GM18498 (cell line): ENCODE measurements around the gene OR4Q3.
"Not testable (repeated sequence)": the region's sequence is repeated elsewhere in the genome, so short reads cannot be mapped to it uniquely, and the experiment has no call there.

Experiments used
- ATAC-seq: cut with Tn5 transposase; IDR thresholded peaks from one replicate; pipeline ENCODE4 v1.9.1; 2021; ENCODE audit warnings: mild to moderate bottlenecking, moderate library complexity; ENCODE audit not compliant: unreplicated experiment

OR4Q3 gene

GRCh38 chr14:19743256-19743655 is at the start of gene OR4Q3:
OR4Q3 (plus strand) TSS chr14:19743571.
- ATAC-seq, result no peak

GRCh38 chr14:19729359-19729758 is 14.0 kb upstream of the OR4Q3 start:
- ATAC-seq, result no peak

GRCh38 chr14:19729763-19730162 is 13.6 kb upstream of the OR4Q3 start:
- no peak for ATAC-seq

GRCh38 chr14:19733893-19734292 is 9.5 kb upstream of the OR4Q3 start:
- not testable (repeated sequence) for ATAC-seq

GRCh38 chr14:19752316-19752715 is 8.9 kb downstream of the OR4Q3 start:
- not testable (repeated sequence) for ATAC-seq

- ATAC-seq, result no peak
Measured at GRCh38 chr14:19754172-19754571, 10.8 kb downstream of the OR4Q3 start.

- peak; percentile 14 for ATAC-seq
Measured at GRCh38 chr14:19771491-19771890, 28.1 kb downstream of the OR4Q3 start.

- ATAC-seq, result peak; percentile 58
Measured at GRCh38 chr14:19771895-19772430, 28.6 kb downstream of the OR4Q3 start.

GRCh38 chr14:19772454-19772853 is 29.1 kb downstream of the OR4Q3 start:
- peak; percentile 75 for ATAC-seq

GRCh38 chr14:19773204-19773603 is 29.8 kb downstream of the OR4Q3 start, which contains the start of gene OR4M1:
OR4M1 (plus strand) TSS chr14:19773504; CDS start chr14:19780323, 6,819 bp downstream.
- not testable (repeated sequence) for ATAC-seq

GRCh38 chr14:19775587-19775986 is 32.2 kb downstream of the OR4Q3 start:
- no peak for ATAC-seq

GRCh38 chr14:19785848-19786247 is 42.5 kb downstream of the OR4Q3 start:
- not testable (repeated sequence) for ATAC-seq

GRCh38 chr14:19787318-19787717 is 43.9 kb downstream of the OR4Q3 start:
- ATAC-seq, result not testable (repeated sequence)

GRCh38 chr14:19788150-19788549 is 44.8 kb downstream of the OR4Q3 start:
- not testable (repeated sequence) for ATAC-seq

GRCh38 chr14:19796520-19797108 is 53.2 kb downstream of the OR4Q3 start:
- not testable (repeated sequence) for ATAC-seq
